ENCODE results near the gene MAGI1.

MAGI1 gene

GRCh38 chr3:65573548-65574116 lies 465.1 kb downstream of the MAGI1 start:
- Histone ChIP-seq H3K79me2 (ENCODE audit: insufficient read depth, low read length) (no peaks in the 10 kb centered on the region), H3K9me2 (replicated peaks; ENCODE audit: insufficient read depth, low read length) (no peaks in the 10 kb centered on the region), H3K4me2 (ENCODE audit: low read depth, low read length, poor library complexity, severe bottlenecking) (no peak overlapping the region), H3K27ac (ENCODE audit: low read depth, low read length) (no peak overlapping the region), H3K4me3 (ENCODE audit: insufficient read depth, low read length, poor library complexity, severe bottlenecking) (no peak overlapping the region), H3K27me3 (ENCODE audit: low read length) (no peaks in the 10 kb centered on the region), H3K36me3 (ENCODE audit: low read length) (no peaks in the 10 kb centered on the region), H3F3A (ENCODE audit: insufficient read depth) (no peaks in the 10 kb centered on the region), H3K9me3 (ENCODE audit: insufficient read depth, low read length) (no peaks in the 10 kb centered on the region), H2AFZ (ENCODE audit: low read depth, low read length, severe bottlenecking) (no peak overlapping the region), H4K20me1 (ENCODE audit: low read depth, low read length) (no peaks in the 10 kb centered on the region), H3K9ac (ENCODE audit: low read length) (no peak overlapping the region)
- TF ChIP-seq EZH2phosphoT487 (conservative IDR thresholded peaks at IDR 0.05; ENCODE audit: low read length) (no peak), CTCF (IDR thresholded peaks at IDR 0.05; ENCODE audit: insufficient read depth, low read length, poor library complexity, severe bottlenecking) (no peak)

GRCh38 chr3:65572175-65572777 lies 466.4 kb downstream of the MAGI1 start:
- Histone ChIP-seq H3K4me2 (ENCODE audit: low read depth, low read length, poor library complexity, severe bottlenecking) (no peak overlapping the region), H2AFZ (ENCODE audit: low read depth, low read length, severe bottlenecking) (no peak overlapping the region), H3F3A (ENCODE audit: insufficient read depth) (no peaks in the 10 kb centered on the region), H3K27me3 (ENCODE audit: low read length) (no peaks in the 10 kb centered on the region), H3K36me3 (ENCODE audit: low read length) (no peaks in the 10 kb centered on the region), H4K20me1 (ENCODE audit: low read depth, low read length) (no peaks in the 10 kb centered on the region), H3K4me3 (ENCODE audit: insufficient read depth, low read length, poor library complexity, severe bottlenecking) (no peak overlapping the region), H3K9me2 (replicated peaks; ENCODE audit: insufficient read depth, low read length) (no peaks in the 10 kb centered on the region), H3K79me2 (ENCODE audit: insufficient read depth, low read length) (no peaks in the 10 kb centered on the region), H3K9ac (ENCODE audit: low read length) (no peak overlapping the region), H3K27ac (ENCODE audit: low read depth, low read length) (no peak overlapping the region), H3K9me3 (ENCODE audit: insufficient read depth, low read length) (no peaks in the 10 kb centered on the region)
- TF ChIP-seq CTCF (IDR thresholded peaks at IDR 0.05; ENCODE audit: insufficient read depth, low read length, poor library complexity, severe bottlenecking) = no peak
- no peak for TF ChIP-seq EZH2phosphoT487 (conservative IDR thresholded peaks at IDR 0.05; ENCODE audit: low read length)

GRCh38 chr3:65569845-65570405 lies 468.8 kb downstream of the MAGI1 start:
- no peak overlapping the region for H3K4me3 ChIP-seq (ENCODE audit: insufficient read depth, low read length, poor library complexity, severe bottlenecking)
- no peaks in the 10 kb centered on the region for H3K79me2 ChIP-seq (ENCODE audit: insufficient read depth, low read length)
- no peak overlapping the region for H3K4me2 ChIP-seq (ENCODE audit: low read depth, low read length, poor library complexity, severe bottlenecking)
- no peak for TF ChIP-seq EZH2phosphoT487 (conservative IDR thresholded peaks at IDR 0.05; ENCODE audit: low read length)
- no peak for TF ChIP-seq CTCF (IDR thresholded peaks at IDR 0.05; ENCODE audit: insufficient read depth, low read length, poor library complexity, severe bottlenecking)
- no peaks in the 10 kb centered on the region for H3F3A ChIP-seq (ENCODE audit: insufficient read depth)
- no peaks in the 10 kb centered on the region for H3K36me3 ChIP-seq (ENCODE audit: low read length)
- H3K27ac ChIP-seq (ENCODE audit: low read depth, low read length) = no peak overlapping the region
- no peak overlapping the region for H3K9ac ChIP-seq (ENCODE audit: low read length)
- no peaks in the 10 kb centered on the region for H3K9me3 ChIP-seq (ENCODE audit: insufficient read depth, low read length)
- H3K27me3 ChIP-seq (ENCODE audit: low read length) = no peaks in the 10 kb centered on the region
- no peaks in the 10 kb centered on the region for H4K20me1 ChIP-seq (ENCODE audit: low read depth, low read length)
- H3K9me2 ChIP-seq (replicated peaks; ENCODE audit: insufficient read depth, low read length) = no peaks in the 10 kb centered on the region
- H2AFZ ChIP-seq (ENCODE audit: low read depth, low read length, severe bottlenecking) = no peak overlapping the region
